ENCODE results near the gene NEGR1.

DNA sequence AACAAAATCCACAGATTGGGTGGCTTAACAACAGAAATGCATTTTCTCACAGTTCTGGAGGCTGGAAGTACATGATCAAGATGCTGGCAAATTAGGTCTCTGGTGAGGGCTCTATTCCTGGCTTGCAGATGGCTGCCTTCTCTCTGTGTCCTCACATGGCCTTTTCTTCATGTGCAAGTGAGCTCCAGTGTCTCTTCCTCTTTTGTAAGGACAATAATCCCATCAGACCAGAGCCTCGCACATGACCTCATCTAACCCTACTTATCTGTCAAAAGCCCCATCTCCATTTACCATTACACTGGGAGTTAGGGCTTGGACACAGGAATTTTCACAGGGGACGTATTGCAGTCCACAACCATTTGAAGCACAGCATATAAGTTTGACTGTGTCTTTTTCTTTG is 181.6 kb downstream of the NEGR1 start:
- TF ChIP-seq CTCF (conservative IDR thresholded peaks at IDR 0.05; ENCODE audit: low read depth in 2 of 2) = no peak
- TF ChIP-seq EZH2phosphoT487 (IDR thresholded peaks at IDR 0.05; ENCODE audit: unreplicated experiment) = no peak
- no peak for TF ChIP-seq POLR2AphosphoS5 (IDR thresholded peaks at IDR 0.05; ENCODE audit: low read depth)

Data from GM23338 (cell line).